ENCODE data around the gene PRAME. TPM values are rescaled to one million over a fixed set of nuclear protein-coding genes. Genes with fewer than 3 reads are reported as not detected.
"Not testable (repeated sequence)": the region's sequence is repeated elsewhere in the genome, so short reads cannot be mapped to it uniquely, and the experiment has no call there.

The PRAME gene
- total RNA-seq, 2 donors from 2014 or later = 0.14 to 0.41 TPM

- Mint-ChIP-seq H3K27ac (no peak overlapping the region), H3K27me3 (ENCODE audit: low read depth) (no peaks in the 10 kb centered on the region), H3K36me3 (ENCODE audit: insufficient read depth in 2 of 2) (no peaks in the 10 kb centered on the region), H3K4me3 (no peak overlapping the region), H3K4me1 (ENCODE audit: low read depth) (no peaks in the 10 kb centered on the region), H3K9me3 (no peaks in the 10 kb centered on the region)
- ATAC-seq (replicated peaks in 1 of 2) (no peak), DNase-seq (no peak)
Measured at GRCh38 chr22:22535662-22536061, 23.4 kb downstream of the PRAME start.

GRCh38 chr22:22534604-22535415, 24.3 kb downstream of the PRAME start:
- no peak for DNase-seq
- Mint-ChIP-seq H3K4me3 (no peak overlapping the region), H3K9me3 (no peaks in the 10 kb centered on the region), H3K4me1 (ENCODE audit: low read depth) (no peaks in the 10 kb centered on the region), H3K27me3 (ENCODE audit: low read depth) (no peaks in the 10 kb centered on the region), H3K36me3 (ENCODE audit: insufficient read depth in 2 of 2) (no peaks in the 10 kb centered on the region), H3K27ac (no peak overlapping the region)
- ATAC-seq (replicated peaks in 1 of 2) = no peak

GRCh38 chr22:22533863-22534262, 25.2 kb downstream of the PRAME start:
- no peak overlapping the region for H3K27ac Mint-ChIP-seq
- no peak for ATAC-seq (replicated peaks in 1 of 2)

GRCh38 chr22:22533417-22533816, 25.6 kb downstream of the PRAME start:
- ATAC-seq (replicated peaks in 1 of 2) = no peak
- H3K4me1 Mint-ChIP-seq (ENCODE audit: low read depth) = no peaks in the 10 kb centered on the region
- no peaks in the 10 kb centered on the region for H3K27me3 Mint-ChIP-seq (ENCODE audit: low read depth)
- H3K27ac Mint-ChIP-seq = no peak overlapping the region
- no peak for DNase-seq
- H3K4me3 Mint-ChIP-seq = no peak overlapping the region
- no peaks in the 10 kb centered on the region for H3K9me3 Mint-ChIP-seq
- no peaks in the 10 kb centered on the region for H3K36me3 Mint-ChIP-seq (ENCODE audit: insufficient read depth in 2 of 2)

More at GRCh38 chr22:22533863-22534262, 25.2 kb downstream of the PRAME start:
- H3K9me3 Mint-ChIP-seq = no peaks in the 10 kb centered on the region
- DNase-seq = no peak
- H3K4me1 Mint-ChIP-seq (ENCODE audit: low read depth) = no peaks in the 10 kb centered on the region
- no peak overlapping the region for H3K4me3 Mint-ChIP-seq
- no peaks in the 10 kb centered on the region for H3K27me3 Mint-ChIP-seq (ENCODE audit: low read depth)
- no peaks in the 10 kb centered on the region for H3K36me3 Mint-ChIP-seq (ENCODE audit: insufficient read depth in 2 of 2)

GRCh38 chr22:22532547-22533071, 26.5 kb downstream of the PRAME start:
- not testable (repeated sequence) for H3K9me3 Mint-ChIP-seq; H3K4me1 Mint-ChIP-seq (ENCODE audit: low read depth); H3K4me3 Mint-ChIP-seq; H3K27ac Mint-ChIP-seq; H3K27me3 Mint-ChIP-seq (ENCODE audit: low read depth); DNase-seq; H3K36me3 Mint-ChIP-seq (ENCODE audit: insufficient read depth in 2 of 2); ATAC-seq (replicated peaks in 1 of 2)

GRCh38 chr22:22531770-22532546, 27.1 kb downstream of the PRAME start:
- no peak for DNase-seq
- H3K36me3 Mint-ChIP-seq (ENCODE audit: insufficient read depth in 2 of 2) = no peaks in the 10 kb centered on the region
- no peaks in the 10 kb centered on the region for H3K9me3 Mint-ChIP-seq
- no peaks in the 10 kb centered on the region for H3K27me3 Mint-ChIP-seq (ENCODE audit: low read depth)
- H3K4me1 Mint-ChIP-seq (ENCODE audit: low read depth) = no peaks in the 10 kb centered on the region
- no peak overlapping the region for H3K4me3 Mint-ChIP-seq
- no peak overlapping the region for H3K27ac Mint-ChIP-seq
- ATAC-seq (replicated peaks in 1 of 2) = no peak

GRCh38 chr22:22528780-22529179, 30.3 kb downstream of the PRAME start:
- Mint-ChIP-seq H3K27me3 (ENCODE audit: low read depth) (peaks cover 14% of the 10 kb centered on the region), H3K4me1 (ENCODE audit: low read depth) (no peaks in the 10 kb centered on the region), H3K36me3 (ENCODE audit: insufficient read depth in 2 of 2) (no peaks in the 10 kb centered on the region), H3K9me3 (no peaks in the 10 kb centered on the region), H3K4me3 (no peak overlapping the region), H3K27ac (no peak overlapping the region)
- ATAC-seq (replicated peaks in 1 of 2) (no peak), DNase-seq (no peak)

- no peak overlapping the region for H3K27ac Mint-ChIP-seq
- H3K4me3 Mint-ChIP-seq = no peak overlapping the region
- H3K36me3 Mint-ChIP-seq (ENCODE audit: insufficient read depth in 2 of 2) = no peaks in the 10 kb centered on the region
- DNase-seq = no peak
- ATAC-seq (replicated peaks in 1 of 2) = no peak
- no peaks in the 10 kb centered on the region for H3K4me1 Mint-ChIP-seq (ENCODE audit: low read depth)
- peaks cover 21% of the 10 kb centered on the region for H3K27me3 Mint-ChIP-seq (ENCODE audit: low read depth)
- H3K9me3 Mint-ChIP-seq = no peaks in the 10 kb centered on the region
Measured at GRCh38 chr22:22527312-22527711, 31.8 kb downstream of the PRAME start.

GRCh38 chr22:22526125-22526912, 32.7 kb downstream of the PRAME start:
- H3K4me3 Mint-ChIP-seq = no peak overlapping the region
- H3K36me3 Mint-ChIP-seq (ENCODE audit: insufficient read depth in 2 of 2) = no peaks in the 10 kb centered on the region
- ATAC-seq (replicated peaks in 1 of 2) = no peak
- no peak overlapping the region for H3K27ac Mint-ChIP-seq
- H3K27me3 Mint-ChIP-seq (ENCODE audit: low read depth) = peaks cover 21% of the 10 kb centered on the region
- H3K4me1 Mint-ChIP-seq (ENCODE audit: low read depth) = no peaks in the 10 kb centered on the region
- DNase-seq = no peak
- H3K9me3 Mint-ChIP-seq = no peaks in the 10 kb centered on the region

- no peaks in the 10 kb centered on the region for H3K36me3 Mint-ChIP-seq (ENCODE audit: insufficient read depth in 2 of 2)
- no peak overlapping the region for H3K4me3 Mint-ChIP-seq
- no peak overlapping the region for H3K27ac Mint-ChIP-seq
- H3K9me3 Mint-ChIP-seq = no peaks in the 10 kb centered on the region
- no peaks in the 10 kb centered on the region for H3K4me1 Mint-ChIP-seq (ENCODE audit: low read depth)
- H3K27me3 Mint-ChIP-seq (ENCODE audit: low read depth) = peaks cover 21% of the 10 kb centered on the region
- no peak for ATAC-seq (replicated peaks in 1 of 2)
- no peak for DNase-seq
Measured at GRCh38 chr22:22523494-22523893, 35.6 kb downstream of the PRAME start.

GRCh38 chr22:22521631-22522030, 37.4 kb downstream of the PRAME start:
- Mint-ChIP-seq H3K27ac (no peak overlapping the region), H3K4me3 (no peak overlapping the region), H3K27me3 (ENCODE audit: low read depth) (peaks cover 24% of the 10 kb centered on the region), H3K9me3 (no peaks in the 10 kb centered on the region), H3K36me3 (ENCODE audit: insufficient read depth in 2 of 2) (no peaks in the 10 kb centered on the region), H3K4me1 (ENCODE audit: low read depth) (no peaks in the 10 kb centered on the region)
- ATAC-seq (replicated peaks in 1 of 2) (no peak), DNase-seq (no peak)

GRCh38 chr22:22520667-22521602, 38.1 kb downstream of the PRAME start:
- Mint-ChIP-seq H3K4me3 (no peak overlapping the region), H3K27me3 (ENCODE audit: low read depth) (peaks cover 24% of the 10 kb centered on the region), H3K4me1 (ENCODE audit: low read depth) (no peaks in the 10 kb centered on the region), H3K9me3 (no peaks in the 10 kb centered on the region), H3K36me3 (ENCODE audit: insufficient read depth in 2 of 2) (no peaks in the 10 kb centered on the region), H3K27ac (no peak overlapping the region)
- DNase-seq (no peak), ATAC-seq (replicated peaks in 1 of 2) (no peak)
